Thyroid gland (tissue), 4 donors: ENCODE results near the gene AARS2. TPM values are rescaled to one million over a fixed set of nuclear protein-coding genes. Genes with fewer than 3 reads are reported as not detected.

Experiments used
- DNase-seq, 2 donors: peaks; one replicate each; pipeline ENCODE4 v3.0.0-alpha.2; 2019
- H3K27ac ChIP-seq, 3 donors: fragments of 200-600 bp; sonication (generic); 1 replicate in 2 of 3; 2 replicates in 1 of 3; pipeline ENCODE4 v1.5.1; 2016 to 2019; ENCODE audit warnings: mild to moderate bottlenecking in 1 of 3, moderate library complexity in 1 of 3
- H3K27me3 ChIP-seq: fragments of 200-600 bp; sonication (generic); one replicate; pipeline ENCODE4 v1.5.1; 2019
- H3K36me3 ChIP-seq, 2 donors: fragments of 200-600 bp; sonication (generic); one replicate each; pipeline ENCODE4 v1.5.1; 2016 to 2019
- H3K4me1 ChIP-seq, 2 donors: fragments of 200-600 bp; sonication (generic); one replicate each; pipeline ENCODE4 v1.5.1; 2017 to 2019
- H3K4me3 ChIP-seq, 3 donors: fragments of 200-600 bp; sonication (generic); replicated peaks in 1 of 3; 1 replicate in 2 of 3; 2 replicates in 1 of 3; pipeline ENCODE4 v1.5.1; 2016; ENCODE audit warnings: mild to moderate bottlenecking in 1 of 3
- H3K9me3 ChIP-seq: fragments of 200-600 bp; sonication (generic); one replicate; pipeline ENCODE4 v1.5.1; 2017
- POLR2A ChIP-seq, 2 donors: fragments of 450-650 bp; IDR thresholded peaks; one replicate each; pipeline ENCODE4 v1.6.1; 2017; ENCODE audit warnings: antibody characterized with exemption in 2 of 2, mild to moderate bottlenecking in 2 of 2, moderate library complexity in 1 of 2
- WGBS, 2 donors: methylation state at CpG; one replicate each; pipeline ENCODE4 v1.1.5; 2017; 5-methylcytosine and 5-hydroxymethylcytosine counted together
- intact Hi-C: fragments of 100-400 bp; cut with DNase I; formaldehyde crosslinking; loops from one replicate; pipeline ENCODE4 v1.15.1; 2023
- total RNA-seq, 4 donors: library from RNA; depleted of rRNA; stranded (reverse); fragments of >200 nt; gene quantifications; one replicate each; pipeline ENCODE4 v1.2.3, GENCODE V29; 2016
- TF ChIP-seq, protein P1 (sequence below), 6 experiments: fragments of 200-600 bp in 3 of 6; fragments of 450-650 bp in 3 of 6; sonication (generic) in 3 of 6; IDR thresholded peaks; one replicate each; pipeline ENCODE4 v1.5.1; 2016 to 2019; ENCODE audit warnings: antibody characterized with exemption in 6 of 6, mild to moderate bottlenecking in 2 of 6, inconsistent platforms in 1 of 6, moderate library complexity in 1 of 6

AARS2 gene
- total RNA-seq, 4 donors from 2014 or later: 9.7 to 18.0 (median 14.2) TPM

DNA sequence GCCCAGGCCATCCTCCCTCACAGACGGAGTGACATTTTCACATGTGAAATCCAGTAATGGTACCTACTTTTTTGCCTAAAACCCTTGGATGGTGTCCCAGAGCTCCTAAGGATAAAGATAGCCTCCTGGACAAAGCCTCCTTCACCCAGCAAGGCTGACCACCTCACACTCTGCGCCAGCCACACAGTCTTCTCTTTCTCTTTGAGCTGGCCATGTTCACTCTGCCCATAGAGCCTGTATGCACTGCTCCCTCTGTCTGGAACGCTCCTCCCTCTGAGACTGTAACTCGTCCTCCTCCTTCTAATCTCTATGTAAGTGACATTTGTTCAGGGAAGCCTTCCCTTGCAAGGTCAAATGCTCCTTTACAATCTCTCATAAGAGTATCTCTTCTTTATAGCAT is 28.3 kb downstream of the AARS2 start:
- intact Hi-C loops: no loop called here
- 62 to 71% methylated on average over 4 of the region's 4 CpGs for WGBS, 2 donors
- H3K36me3 ChIP-seq: no peaks in the 10 kb centered on the region
- H3K27me3 ChIP-seq: no peaks in the 10 kb centered on the region
- no peaks in the 10 kb centered on the region for H3K4me1 ChIP-seq
- no peak for TF ChIP-seq POLR2A (IDR thresholded peaks at IDR 0.05)
- TF ChIP-seq, protein P1, sequence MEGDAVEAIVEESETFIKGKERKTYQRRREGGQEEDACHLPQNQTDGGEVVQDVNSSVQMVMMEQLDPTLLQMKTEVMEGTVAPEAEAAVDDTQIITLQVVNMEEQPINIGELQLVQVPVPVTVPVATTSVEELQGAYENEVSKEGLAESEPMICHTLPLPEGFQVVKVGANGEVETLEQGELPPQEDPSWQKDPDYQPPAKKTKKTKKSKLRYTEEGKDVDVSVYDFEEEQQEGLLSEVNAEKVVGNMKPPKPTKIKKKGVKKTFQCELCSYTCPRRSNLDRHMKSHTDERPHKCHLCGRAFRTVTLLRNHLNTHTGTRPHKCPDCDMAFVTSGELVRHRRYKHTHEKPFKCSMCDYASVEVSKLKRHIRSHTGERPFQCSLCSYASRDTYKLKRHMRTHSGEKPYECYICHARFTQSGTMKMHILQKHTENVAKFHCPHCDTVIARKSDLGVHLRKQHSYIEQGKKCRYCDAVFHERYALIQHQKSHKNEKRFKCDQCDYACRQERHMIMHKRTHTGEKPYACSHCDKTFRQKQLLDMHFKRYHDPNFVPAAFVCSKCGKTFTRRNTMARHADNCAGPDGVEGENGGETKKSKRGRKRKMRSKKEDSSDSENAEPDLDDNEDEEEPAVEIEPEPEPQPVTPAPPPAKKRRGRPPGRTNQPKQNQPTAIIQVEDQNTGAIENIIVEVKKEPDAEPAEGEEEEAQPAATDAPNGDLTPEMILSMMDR (IDR thresholded peaks at IDR 0.05): no peak
- no peak overlapping the region for H3K4me3 ChIP-seq
- H3K9me3 ChIP-seq: no peaks in the 10 kb centered on the region
- H3K27ac ChIP-seq: no peak overlapping the region
- no peak for DNase-seq

DNA sequence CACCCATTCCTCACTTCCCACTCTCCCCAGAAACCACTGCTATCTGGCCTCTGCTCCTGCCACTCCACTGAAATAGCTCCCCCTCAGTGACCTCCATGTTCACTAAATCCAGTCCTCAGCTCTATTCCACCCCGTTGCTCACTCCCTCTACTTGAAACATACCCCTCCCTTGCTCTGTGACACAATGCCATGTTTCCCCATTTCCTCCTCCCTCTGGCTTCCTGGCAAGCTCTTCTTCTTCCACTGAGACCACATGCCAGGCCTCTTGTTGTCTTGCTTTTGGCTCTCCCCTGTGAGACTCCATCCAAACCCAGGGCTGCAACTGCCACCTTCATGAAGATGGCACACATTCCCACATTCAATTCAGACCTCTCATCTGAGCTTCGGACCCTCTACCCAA is 29.0 kb downstream of the AARS2 start:
- H3K9me3 ChIP-seq: no peaks in the 10 kb centered on the region
- no peaks in the 10 kb centered on the region for H3K4me1 ChIP-seq
- DNase-seq: no peak
- H3K4me3 ChIP-seq: no peak overlapping the region
- no peaks in the 10 kb centered on the region for H3K36me3 ChIP-seq
- H3K27me3 ChIP-seq: no peaks in the 10 kb centered on the region
- H3K27ac ChIP-seq: no peak overlapping the region
- no peak for TF ChIP-seq POLR2A (IDR thresholded peaks at IDR 0.05)
- TF ChIP-seq, protein P1 (IDR thresholded peaks at IDR 0.05): no peak
- WGBS, 2 donors: 54 to 59% methylated on average over 2 of the region's 2 CpGs
- intact Hi-C loops: no loop called here

DNA sequence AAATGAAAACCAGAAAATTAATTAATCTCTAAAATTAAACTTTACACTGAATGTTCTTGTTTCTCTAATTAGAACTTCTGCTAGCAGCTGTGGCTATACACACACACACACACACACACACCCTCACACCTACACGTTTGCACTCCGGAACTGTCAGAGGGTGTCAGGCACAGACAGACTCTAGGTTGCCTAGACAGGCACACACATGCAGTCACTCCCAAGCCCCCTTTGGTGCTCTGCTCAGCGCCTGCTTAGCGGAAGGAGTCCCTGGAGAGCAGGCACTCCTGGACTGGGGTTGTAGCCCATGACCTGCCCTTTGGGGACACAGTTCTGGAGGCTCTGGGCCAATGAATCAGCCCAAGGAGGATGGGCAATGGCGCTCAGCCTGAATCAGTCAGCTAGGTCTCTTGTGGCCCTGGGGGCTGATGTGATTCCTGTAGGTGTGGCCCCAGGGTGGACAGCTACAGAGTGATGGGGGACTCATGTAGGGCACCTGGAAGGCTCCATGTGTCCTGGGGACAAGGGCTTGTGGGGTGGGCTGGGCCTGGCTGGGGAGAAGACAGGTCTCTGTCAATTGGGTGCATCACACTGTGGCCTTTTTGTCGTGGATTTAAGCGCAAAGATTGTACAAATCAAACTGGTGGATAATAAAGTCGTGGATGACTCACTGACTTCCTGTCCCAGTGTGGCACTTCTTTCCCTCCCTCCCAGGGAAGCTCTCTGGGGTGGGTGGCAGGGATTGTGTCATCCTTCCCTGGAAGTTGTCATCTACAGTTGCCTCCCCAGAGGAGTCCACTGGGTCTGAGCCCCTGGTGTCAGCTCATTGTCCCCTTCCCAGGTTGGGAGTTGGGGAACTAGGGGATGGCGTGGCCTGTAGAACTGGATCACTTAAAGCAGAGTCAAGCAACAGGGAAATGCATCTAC is 34.1 kb downstream of the AARS2 start:
- no peak overlapping the region for H3K27ac ChIP-seq
- no peaks in the 10 kb centered on the region for H3K9me3 ChIP-seq
- DNase-seq: no peak
- no peak overlapping the region for H3K4me3 ChIP-seq
- TF ChIP-seq POLR2A (IDR thresholded peaks at IDR 0.05): no peak
- TF ChIP-seq, protein P1 (IDR thresholded peaks at IDR 0.05): no peak
- no peaks in the 10 kb centered on the region for H3K36me3 ChIP-seq
- intact Hi-C loops: no loop called here
- peaks cover 0 to 9% of the 10 kb centered on the region in 2 donors for H3K4me1 ChIP-seq
- peaks cover 10% of the 10 kb centered on the region for H3K27me3 ChIP-seq
- WGBS, 2 donors: 76% methylated on average over 9 of the region's 9 CpGs

DNA sequence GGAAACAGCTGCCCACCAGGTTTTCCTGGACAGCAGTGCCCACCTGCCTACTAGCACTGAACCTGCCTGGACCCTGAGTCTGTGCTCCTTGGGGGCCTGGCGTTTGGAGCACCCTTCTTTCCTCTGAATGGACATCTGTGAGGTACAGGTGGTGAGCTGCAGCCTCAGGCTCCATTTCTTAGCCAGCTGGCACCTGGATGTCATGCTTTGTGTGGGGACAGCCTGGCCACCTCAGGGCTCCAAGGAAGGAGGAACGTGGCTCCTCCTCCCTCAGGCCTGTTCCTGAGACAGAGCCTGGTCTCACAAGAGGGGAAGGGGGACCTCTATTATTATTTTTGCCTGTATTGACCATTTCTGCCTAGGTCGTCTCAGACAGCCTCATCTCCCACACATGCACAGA is 34.8 kb downstream of the AARS2 start:
- no peaks in the 10 kb centered on the region for H3K36me3 ChIP-seq
- no peak overlapping the region for H3K4me3 ChIP-seq
- no peaks in the 10 kb centered on the region for H3K9me3 ChIP-seq
- H3K4me1 ChIP-seq: peaks cover 0 to 9% of the 10 kb centered on the region in 2 donors
- peaks cover 10% of the 10 kb centered on the region for H3K27me3 ChIP-seq
- no peak overlapping the region for H3K27ac ChIP-seq
- intact Hi-C loops: no loop called here
- WGBS, 2 donors: 67 to 75% methylated on average over 2 to 3 of the region's 3 CpGs
- DNase-seq: no peak
- TF ChIP-seq, protein P1 (IDR thresholded peaks at IDR 0.05): no peak
- no peak for TF ChIP-seq POLR2A (IDR thresholded peaks at IDR 0.05)

DNA sequence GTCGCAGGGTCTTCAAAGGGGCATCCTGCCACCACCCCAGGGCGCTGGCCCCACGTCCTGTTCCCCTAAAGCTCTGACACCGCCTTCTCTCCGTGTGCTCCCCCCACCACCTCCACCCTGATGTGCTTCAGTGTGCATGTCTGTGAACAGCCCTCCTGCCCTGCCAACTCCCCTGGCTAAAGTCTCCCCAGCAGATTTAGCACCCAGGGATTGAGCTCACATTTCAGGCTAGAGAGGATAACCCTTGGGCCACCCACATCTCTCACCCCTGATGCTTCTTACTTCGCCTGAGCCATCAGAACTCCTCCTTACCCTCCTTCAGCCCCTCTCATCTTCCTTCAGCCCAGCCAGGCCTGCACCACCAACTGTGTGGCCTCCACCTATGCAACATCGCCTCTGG is 35.4 kb downstream of the AARS2 start:
- Histone ChIP-seq H3K4me3 (no peak overlapping the region), H3K27ac (no peak overlapping the region), H3K9me3 (no peaks in the 10 kb centered on the region), H3K36me3 (no peaks in the 10 kb centered on the region), H3K27me3 (peaks cover 10% of the 10 kb centered on the region), H3K4me1 (peaks cover 0 to 9% of the 10 kb centered on the region in 2 donors)
- intact Hi-C loops: no loop called here
- DNase-seq: no peak
- 74 to 82% methylated on average over 7 of the region's 7 CpGs for WGBS, 2 donors
- TF ChIP-seq POLR2A (IDR thresholded peaks at IDR 0.05): no peak
- TF ChIP-seq, protein P1 (IDR thresholded peaks at IDR 0.05): no peak
